HEK293 (cell line): ENCODE results near the gene FZR1.
A peak's percentile ranks its signal among the peaks of the same experiment; 100 is the strongest.

Source experiments
- KLF17 ChIP-seq: fragments of 450-650 bp; formaldehyde crosslinking; IDR thresholded peaks from 2 replicates; pipeline ENCODE4 v1.5.1; 2016; ENCODE audit warnings: missing biosample characterization, missing genetic modification characterization
- KLF9 ChIP-seq: fragments of 450-650 bp; formaldehyde crosslinking; IDR thresholded peaks from 2 replicates; pipeline ENCODE4 v1.5.1; 2016; ENCODE audit warnings: missing biosample characterization, missing genetic modification characterization, low read depth
- ZBTB44 ChIP-seq: fragments of 450-650 bp; IDR thresholded peaks from 2 replicates; pipeline ENCODE4 v1.5.1; 2018; ENCODE audit warnings: missing biosample characterization, mild to moderate bottlenecking, missing genetic modification characterization
- ZBTB6 ChIP-seq: fragments of 450-650 bp; formaldehyde crosslinking; IDR thresholded peaks from 2 replicates; pipeline ENCODE4 v1.5.1; 2017; ENCODE audit warnings: missing biosample characterization, missing genetic modification characterization
- ZFP69B ChIP-seq: fragments of 450-650 bp; formaldehyde crosslinking; IDR thresholded peaks from 2 replicates; pipeline ENCODE4 v1.5.1; 2016; ENCODE audit warnings: missing biosample characterization, missing genetic modification characterization
- ZIC2 ChIP-seq: fragments of 450-650 bp; formaldehyde crosslinking; IDR thresholded peaks from 2 replicates; pipeline ENCODE4 v1.5.1; 2016; ENCODE audit warnings: missing biosample characterization, missing genetic modification characterization
- ZNF121 ChIP-seq: fragments of 450-650 bp; formaldehyde crosslinking; IDR thresholded peaks from 2 replicates; pipeline ENCODE4 v1.5.1; 2016; ENCODE audit warnings: missing biosample characterization, missing genetic modification characterization
- ZNF140 ChIP-seq: fragments of 450-650 bp; formaldehyde crosslinking; IDR thresholded peaks from 2 replicates; pipeline ENCODE4 v1.5.1; 2016; ENCODE audit warnings: missing biosample characterization, missing genetic modification characterization
- ZNF148 ChIP-seq: fragments of 450-650 bp; formaldehyde crosslinking; IDR thresholded peaks from 2 replicates; pipeline ENCODE4 v1.5.0; 2017; ENCODE audit warnings: missing biosample characterization, missing genetic modification characterization, borderline replicate concordance
- ZNF202 ChIP-seq: fragments of 450-650 bp; formaldehyde crosslinking; IDR thresholded peaks from 2 replicates; pipeline ENCODE4 v1.5.1; 2016; ENCODE audit warnings: missing biosample characterization, missing genetic modification characterization, borderline replicate concordance
- ZNF221 ChIP-seq: fragments of 450-650 bp; formaldehyde crosslinking; IDR thresholded peaks from 2 replicates; pipeline ENCODE4 v1.5.1; 2017; ENCODE audit warnings: missing biosample characterization, missing genetic modification characterization, borderline replicate concordance
- ZNF23 ChIP-seq: fragments of 450-650 bp; formaldehyde crosslinking; IDR thresholded peaks from 2 replicates; pipeline ENCODE4 v1.5.1; 2016; ENCODE audit warnings: missing biosample characterization, missing genetic modification characterization, borderline replicate concordance
- ZNF280C ChIP-seq: fragments of 450-650 bp; formaldehyde crosslinking; IDR thresholded peaks from 2 replicates; pipeline ENCODE4 v1.5.1; 2016; ENCODE audit warnings: missing biosample characterization, missing genetic modification characterization
- ZNF366 ChIP-seq: fragments of 450-650 bp; formaldehyde crosslinking; conservative IDR thresholded peaks from 2 replicates; pipeline ENCODE4 v1.5.1; 2016; ENCODE audit warnings: missing biosample characterization, missing genetic modification characterization
- ZNF37A ChIP-seq: fragments of 450-650 bp; IDR thresholded peaks from 2 replicates; pipeline ENCODE4 v1.5.1; 2018; ENCODE audit warnings: missing biosample characterization, missing genetic modification characterization
- ZNF423 ChIP-seq: fragments of 450-650 bp; formaldehyde crosslinking; IDR thresholded peaks from 2 replicates; pipeline ENCODE4 v1.5.1; 2016; ENCODE audit warnings: missing biosample characterization, missing genetic modification characterization
- ZNF529 ChIP-seq: fragments of 450-650 bp; formaldehyde crosslinking; IDR thresholded peaks from 2 replicates; pipeline ENCODE4 v1.5.1; 2017; ENCODE audit warnings: missing genetic modification characterization, missing biosample characterization; ENCODE audit not compliant: insufficient replicate concordance
- ZNF544 ChIP-seq: fragments of 450-650 bp; formaldehyde crosslinking; IDR thresholded peaks from 2 replicates; pipeline ENCODE4 v1.5.0; 2017; ENCODE audit warnings: missing biosample characterization, missing genetic modification characterization
- ZNF561 ChIP-seq: fragments of 450-650 bp; IDR thresholded peaks from 2 replicates; pipeline ENCODE4 v1.5.1; 2018; ENCODE audit warnings: missing biosample characterization, missing genetic modification characterization, borderline replicate concordance
- ZNF571 ChIP-seq: fragments of 450-650 bp; formaldehyde crosslinking; IDR thresholded peaks from 2 replicates; pipeline ENCODE4 v1.5.0; 2017; ENCODE audit warnings: missing biosample characterization, missing genetic modification characterization
- ZNF626 ChIP-seq: fragments of 450-650 bp; sonication (Bioruptor Pico); formaldehyde crosslinking; IDR thresholded peaks from 2 replicates; pipeline ENCODE4 v1.5.1; 2018; ENCODE audit warnings: missing biosample characterization, missing genetic modification characterization, inconsistent platforms
- ZNF639 ChIP-seq: fragments of 450-650 bp; formaldehyde crosslinking; IDR thresholded peaks from 2 replicates; pipeline ENCODE4 v1.5.1; 2016; ENCODE audit warnings: missing biosample characterization, missing genetic modification characterization
- ZNF658 ChIP-seq: fragments of 450-650 bp; formaldehyde crosslinking; IDR thresholded peaks from 2 replicates; pipeline ENCODE4; 2016; ENCODE audit warnings: missing biosample characterization, missing genetic modification characterization
- ZNF76 ChIP-seq: fragments of 450-650 bp; formaldehyde crosslinking; IDR thresholded peaks from 2 replicates; pipeline ENCODE4; 2016; ENCODE audit warnings: low read depth, missing biosample characterization, missing genetic modification characterization, borderline replicate concordance
- TF ChIP-seq, protein P1 (sequence below): fragments of 450-650 bp; formaldehyde crosslinking; IDR thresholded peaks from 2 replicates; pipeline ENCODE4 v1.5.1; 2016; ENCODE audit warnings: missing biosample characterization, missing genetic modification characterization, low read depth
- TF ChIP-seq, protein P2 (sequence below): fragments of 450-650 bp; formaldehyde crosslinking; IDR thresholded peaks from 2 replicates; pipeline ENCODE4 v1.5.1; 2016; ENCODE audit warnings: missing biosample characterization, missing genetic modification characterization, borderline replicate concordance

Gene FZR1

DNA sequence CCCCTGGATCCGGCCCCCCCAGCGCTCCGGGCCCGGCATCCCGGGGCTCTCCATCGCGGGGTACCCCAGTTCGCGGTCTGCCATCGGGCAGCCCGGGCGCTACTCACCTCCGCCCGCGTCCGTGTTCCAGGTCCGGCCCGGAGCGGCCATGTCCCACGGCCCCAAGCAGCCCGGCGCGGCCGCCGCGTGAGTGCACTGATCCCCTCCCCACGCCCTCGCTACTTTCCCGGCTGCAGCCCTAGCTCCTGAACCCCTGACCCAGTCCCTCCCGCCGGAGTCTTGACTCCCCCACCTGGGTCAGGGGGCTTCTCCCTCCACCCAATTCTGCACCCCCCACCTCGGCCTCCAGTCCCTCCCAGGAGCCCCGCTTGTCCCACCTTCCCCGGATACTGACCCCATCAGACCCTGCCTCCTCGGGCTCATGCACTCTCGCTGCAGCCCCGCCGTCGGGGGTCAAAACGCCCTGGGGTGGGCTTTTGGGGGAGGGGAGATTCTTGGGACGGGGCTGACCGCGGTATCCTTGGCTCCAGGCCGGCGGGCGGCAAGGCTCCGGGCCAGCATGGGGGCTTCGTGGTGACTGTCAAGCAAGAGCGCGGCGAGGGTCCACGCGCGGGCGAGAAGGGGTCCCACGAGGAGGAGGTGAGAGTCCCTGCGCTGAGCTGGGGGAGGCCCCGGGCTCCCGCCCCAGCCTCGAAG, 67.2 kb downstream of the FZR1 start (continued):
- TF ChIP-seq ZNF280C (tag by site-specific recombination) (no peak), ZBTB44 (tag by site-specific recombination) (no peak), ZNF658 (tag by site-specific recombination) (no peak), ZNF221 (tag by site-specific recombination) (no peak), ZNF544 (tag by site-specific recombination) (no peak), ZNF571 (no peak), ZNF639 (tag by site-specific recombination) (no peak), ZNF76 (tag by site-specific recombination) (peak; percentile 70; the same call in 1 of the 2 replicates), KLF17 (tag by site-specific recombination) (no peak), ZIC2 (tag by site-specific recombination) (no peak; the same call in 1 of the 2 replicates), ZNF140 (tag by site-specific recombination) (no peak), ZNF202 (tag by site-specific recombination) (no peak), ZNF23 (no peak), ZNF121 (tag by site-specific recombination) (peak; percentile 100), ZNF37A (tag by site-specific recombination) (no peak), ZBTB6 (tag by site-specific recombination) (no peak), ZFP69B (tag by site-specific recombination) (no peak), ZNF423 (peak; percentile 91), KLF9 (0 out of 2 replicates have a peak, but pooled peaks have one; percentile 5), ZNF148 (tag by site-specific recombination) (no peak), ZNF366 (tag by site-specific recombination) (no peak), ZNF561 (tag by site-specific recombination) (no peak), ZNF626 (no peak), ZNF529 (tag by site-specific recombination) (no peak)
- TF ChIP-seq, protein P1, sequence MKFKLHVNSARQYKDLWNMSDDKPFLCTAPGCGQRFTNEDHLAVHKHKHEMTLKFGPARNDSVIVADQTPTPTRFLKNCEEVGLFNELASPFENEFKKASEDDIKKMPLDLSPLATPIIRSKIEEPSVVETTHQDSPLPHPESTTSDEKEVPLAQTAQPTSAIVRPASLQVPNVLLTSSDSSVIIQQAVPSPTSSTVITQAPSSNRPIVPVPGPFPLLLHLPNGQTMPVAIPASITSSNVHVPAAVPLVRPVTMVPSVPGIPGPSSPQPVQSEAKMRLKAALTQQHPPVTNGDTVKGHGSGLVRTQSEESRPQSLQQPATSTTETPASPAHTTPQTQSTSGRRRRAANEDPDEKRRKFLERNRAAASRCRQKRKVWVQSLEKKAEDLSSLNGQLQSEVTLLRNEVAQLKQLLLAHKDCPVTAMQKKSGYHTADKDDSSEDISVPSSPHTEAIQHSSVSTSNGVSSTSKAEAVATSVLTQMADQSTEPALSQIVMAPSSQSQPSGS: no peak
- TF ChIP-seq, protein P2, sequence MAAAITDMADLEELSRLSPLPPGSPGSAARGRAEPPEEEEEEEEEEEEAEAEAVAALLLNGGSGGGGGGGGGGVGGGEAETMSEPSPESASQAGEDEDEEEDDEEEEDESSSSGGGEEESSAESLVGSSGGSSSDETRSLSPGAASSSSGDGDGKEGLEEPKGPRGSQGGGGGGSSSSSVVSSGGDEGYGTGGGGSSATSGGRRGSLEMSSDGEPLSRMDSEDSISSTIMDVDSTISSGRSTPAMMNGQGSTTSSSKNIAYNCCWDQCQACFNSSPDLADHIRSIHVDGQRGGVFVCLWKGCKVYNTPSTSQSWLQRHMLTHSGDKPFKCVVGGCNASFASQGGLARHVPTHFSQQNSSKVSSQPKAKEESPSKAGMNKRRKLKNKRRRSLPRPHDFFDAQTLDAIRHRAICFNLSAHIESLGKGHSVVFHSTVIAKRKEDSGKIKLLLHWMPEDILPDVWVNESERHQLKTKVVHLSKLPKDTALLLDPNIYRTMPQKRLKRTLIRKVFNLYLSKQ (tag by site-specific recombination): no peak
